HG02970 (cell line): ENCODE measurements around the gene ALDH1A2.

Source experiments
- ATAC-seq: cut with Tn5 transposase; IDR thresholded peaks from one replicate; pipeline ENCODE4 v1.9.1; 2021; ENCODE audit warnings: mild to moderate bottlenecking, moderate library complexity, moderate number of reproducible peaks; ENCODE audit not compliant: unreplicated experiment, low FRiP score

The ALDH1A2 gene

DNA sequence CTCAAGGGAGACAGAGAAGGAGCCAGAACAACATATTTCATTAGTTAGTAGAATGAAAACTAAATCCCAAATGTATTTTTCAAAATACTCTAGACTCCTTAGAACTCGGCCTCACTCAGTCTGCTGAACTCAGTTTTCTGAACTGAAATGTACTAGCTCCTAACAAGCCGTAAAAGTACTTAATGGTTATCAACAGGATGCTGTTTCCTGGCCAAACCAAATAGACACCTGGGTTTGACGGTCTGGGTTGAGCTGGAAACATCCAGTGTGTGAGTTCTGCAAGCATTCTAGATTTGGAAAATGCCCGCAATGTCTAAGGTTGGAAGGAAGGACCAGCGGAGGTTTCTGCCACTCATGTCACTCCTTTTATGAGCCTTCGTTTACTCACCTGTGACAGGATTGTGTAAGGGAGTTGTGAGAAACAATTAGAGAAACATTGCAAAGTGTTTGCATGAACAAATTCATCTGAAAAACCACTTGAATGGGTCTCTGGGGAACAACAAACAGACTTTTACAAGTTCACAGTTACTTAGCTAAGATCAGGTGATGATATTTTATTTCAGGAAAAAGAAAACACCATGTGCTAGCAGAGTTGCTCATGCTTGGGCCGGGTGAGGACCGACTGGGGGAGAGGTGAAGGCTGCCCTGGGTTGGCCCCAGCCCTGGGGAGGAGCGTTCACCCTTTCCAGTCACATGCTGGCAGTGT, 151.0 kb downstream of the ALDH1A2 start:
- ATAC-seq, result no peak

DNA sequence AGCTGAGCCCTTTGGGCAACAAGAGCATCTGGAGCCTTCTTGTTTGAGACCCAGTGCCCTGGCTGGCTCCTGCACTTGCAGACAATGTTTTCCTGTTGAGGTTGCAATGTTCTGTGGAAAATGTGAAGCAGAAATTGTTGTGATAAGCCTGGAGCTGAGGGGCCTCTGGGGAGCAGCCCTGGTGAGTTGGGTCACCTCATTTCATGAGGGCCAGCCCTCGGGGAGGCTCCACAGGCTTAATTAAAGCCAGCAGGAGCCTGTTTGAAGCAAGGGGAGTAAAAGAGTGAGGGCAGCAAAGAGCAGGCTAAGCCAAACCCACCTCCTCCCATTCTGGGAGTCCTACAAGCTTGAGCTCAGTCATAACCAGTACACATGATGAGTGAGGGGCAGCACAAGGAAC, 154.3 kb downstream of the ALDH1A2 start:
- ATAC-seq, result no peak

DNA sequence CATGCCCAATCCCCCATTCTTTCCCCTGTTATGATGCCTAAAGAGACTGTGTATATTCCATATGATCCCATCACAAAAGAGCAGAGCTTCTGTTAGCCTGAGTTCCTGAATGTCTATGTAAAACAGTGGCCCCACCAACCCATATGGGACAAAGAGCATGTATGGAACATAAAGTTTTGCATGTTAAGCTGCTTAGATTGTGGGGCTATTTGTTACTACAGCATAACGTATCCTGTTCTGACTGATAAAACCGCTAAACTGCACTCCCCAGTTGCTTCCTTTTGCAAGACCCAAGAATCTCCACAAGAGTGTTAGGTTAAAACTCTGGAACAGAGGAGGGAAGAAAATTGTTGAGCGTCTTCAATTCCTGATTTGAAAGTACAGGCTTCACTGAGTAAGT, 154.8 kb downstream of the ALDH1A2 start:
- no peak for ATAC-seq

DNA sequence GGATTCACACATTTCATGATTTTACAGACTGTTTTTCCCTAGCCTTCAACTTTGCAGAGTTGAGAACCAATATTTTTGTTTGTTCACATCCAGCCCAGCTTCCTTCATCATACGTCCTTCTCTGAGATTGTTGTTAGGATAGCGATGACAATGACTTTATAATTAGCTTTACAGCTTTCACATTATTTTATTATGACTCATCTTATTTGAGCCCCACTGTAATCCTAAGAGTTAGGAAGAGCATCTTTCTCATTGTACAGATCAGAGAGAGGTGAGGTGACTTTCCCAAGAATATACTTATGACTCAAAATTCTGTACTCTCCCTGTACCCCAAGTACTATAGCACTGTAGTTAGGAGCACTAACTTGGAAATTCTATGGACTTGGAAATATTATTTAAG, 156.1 kb downstream of the ALDH1A2 start:
- no peak for ATAC-seq

DNA sequence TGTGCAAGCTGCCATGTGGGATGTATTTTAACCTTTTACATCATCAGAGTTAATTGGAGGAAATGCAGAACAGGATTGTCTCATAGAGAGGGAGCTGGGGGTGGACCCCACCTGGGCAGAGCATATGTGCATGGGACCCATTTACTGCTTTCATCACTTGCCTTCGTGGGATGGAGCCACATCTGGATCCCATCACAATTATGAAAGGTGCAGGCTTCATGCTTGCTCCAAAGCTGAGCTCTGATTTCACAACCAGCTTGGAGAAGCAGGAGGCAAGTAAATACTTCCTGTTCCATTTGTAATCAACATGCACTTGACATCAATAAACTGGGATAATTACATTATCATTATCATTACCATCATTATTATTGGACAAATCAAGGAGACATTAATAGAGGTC, 161.9 kb downstream of the ALDH1A2 start:
- no peak for ATAC-seq
